Endodermal cell (in vitro differentiated cells): ENCODE data around the gene RHOU. TPM values are rescaled to one million over a fixed set of nuclear protein-coding genes. Genes with fewer than 3 reads are reported as not detected.

ENCODE experiments used
- DNase-seq: peaks from one replicate; pipeline ENCODE4 v3.0.0-alpha.2; 2017
- H3K27ac ChIP-seq: 2 replicates; pipeline ENCODE4 v1.5.1; 2013; ENCODE audit warnings: mild to moderate bottlenecking, low read depth, low read length, moderate library complexity
- H3K27me3 ChIP-seq: 2 replicates; pipeline ENCODE4 v1.6.1; 2013; ENCODE audit warnings: mild to moderate bottlenecking, low read length, moderate library complexity; ENCODE audit not compliant: insufficient read depth, control insufficient read depth, poor library complexity, severe bottlenecking
- H3K36me3 ChIP-seq: 2 replicates; pipeline ENCODE4 v1.7.0; 2013; ENCODE audit warnings: mild to moderate bottlenecking, low read length, moderate library complexity; ENCODE audit not compliant: control insufficient read depth, insufficient read depth
- H3K4me1 ChIP-seq: one replicate; pipeline ENCODE4 v1.7.0; 2013; ENCODE audit warnings: low read length; ENCODE audit not compliant: control insufficient read depth, insufficient read depth
- H3K4me3 ChIP-seq: 2 replicates; pipeline ENCODE4 v1.5.1; 2013; ENCODE audit warnings: mild to moderate bottlenecking, low read length, moderate library complexity
- H3K9ac ChIP-seq: 2 replicates; pipeline ENCODE4 v1.6.1; 2013; ENCODE audit warnings: mild to moderate bottlenecking, low read length, moderate library complexity; ENCODE audit not compliant: poor library complexity, severe bottlenecking; ENCODE audit errors: extremely low read depth
- H3K9me3 ChIP-seq: 2 replicates; pipeline ENCODE4 v1.6.1; 2013; ENCODE audit warnings: mild to moderate bottlenecking, low read length, moderate library complexity; ENCODE audit not compliant: control insufficient read depth
- H3K27ac Mint-ChIP-seq: 2 replicates; pipeline ENCODE4 v1.8.0; 2020; ENCODE audit warnings: mixed read lengths
- H3K27me3 Mint-ChIP-seq: 2 replicates; pipeline ENCODE4 v1.8.0; 2021; ENCODE audit warnings: mild to moderate bottlenecking, mixed read lengths; ENCODE audit not compliant: insufficient read depth
- H3K36me3 Mint-ChIP-seq: 2 replicates; pipeline ENCODE4 v1.8.0; 2020; ENCODE audit warnings: low read depth, mixed read lengths
- H3K4me1 Mint-ChIP-seq: 2 replicates; pipeline ENCODE4 v1.8.0; 2020; ENCODE audit warnings: mixed read lengths
- H3K4me3 Mint-ChIP-seq: 2 replicates; pipeline ENCODE4 v1.8.0; 2020; ENCODE audit warnings: mild to moderate bottlenecking, moderate library complexity, mixed read lengths
- H3K9me3 Mint-ChIP-seq: 2 replicates; pipeline ENCODE4 v1.8.0; 2020; ENCODE audit warnings: mild to moderate bottlenecking, mixed read lengths
- CTCF ChIP-seq: fragments of 200-600 bp; sonication (generic); conservative IDR thresholded peaks from 2 replicates; pipeline ENCODE4 v1.5.0; 2021; ENCODE audit warnings: antibody characterized with exemption, mild to moderate bottlenecking
- WGBS, 2 experiments: methylation state at CpG; one replicate each; pipeline versions ENCODE4 v1.1.5 to v1.1.7; 2013; ENCODE audit warnings: missing lambda C conversion rate in 2 of 2, mixed read lengths in 1 of 2; ENCODE audit not compliant: insufficient coverage in 1 of 2, insufficient read length in 1 of 2; 5-methylcytosine and 5-hydroxymethylcytosine counted together
- total RNA-seq, 2 donors: library from RNA; stranded (reverse); fragmentation: NEBNext Ultra II Directional in 1 of 2; extraction: Animal tissue kit (Norgen Biotek cat#: 25700) in 1 of 2; gene quantifications; 2 replicates in 1 of 2; 3 replicates in 1 of 2; pipeline ENCODE4 v1.2.1, GENCODE V29; 2021

RHOU gene
- total RNA-seq, 2 donors from 2014 or later, result 9.0 to 12.0 TPM

- Histone ChIP-seq H3K4me3 (no peak overlapping the region), H3K9ac (no peak overlapping the region)
Observed at GRCh38 chr1:228737601-228738041, 2.3 kb downstream of the RHOU start.

GRCh38 chr1:228739826-228740225, 4.5 kb downstream of the RHOU start:
- H3K4me1 ChIP-seq, result peaks cover 4% of the 10 kb centered on the region
- Mint-ChIP-seq H3K4me3 (no peak overlapping the region), H3K9me3 (no peaks in the 10 kb centered on the region), H3K36me3 (peaks cover 43% of the 10 kb centered on the region), H3K4me1 (peaks cover 9% of the 10 kb centered on the region), H3K27ac (no peak overlapping the region), H3K27me3 (peaks cover 10% of the 10 kb centered on the region)
- WGBS, 2 experiments, result 84 to 91% methylated on average over 3 to 4 of the region's 4 CpGs
- H3K27ac ChIP-seq, result no peak overlapping the region
- no peaks in the 10 kb centered on the region for H3K36me3 ChIP-seq
- peaks cover 43% of the 10 kb centered on the region for H3K27me3 ChIP-seq
- no peak for DNase-seq
- H3K9me3 ChIP-seq, result no peaks in the 10 kb centered on the region
- TF ChIP-seq CTCF, result no peak
- no peak overlapping the region for H3K4me3 ChIP-seq
- H3K9ac ChIP-seq, result no peak overlapping the region

More at GRCh38 chr1:228737601-228738041, 2.3 kb downstream of the RHOU start:
- H3K9me3 ChIP-seq, result no peaks in the 10 kb centered on the region
- H3K4me3 Mint-ChIP-seq, result peak overlapping the region; percentile 74
- WGBS, 2 experiments, result 86 to 89% methylated on average over 7 to 8 of the region's 8 CpGs
- H3K4me1 Mint-ChIP-seq, result peaks cover 9% of the 10 kb centered on the region
- H3K9me3 Mint-ChIP-seq, result no peaks in the 10 kb centered on the region
- peaks cover 29% of the 10 kb centered on the region for H3K27me3 Mint-ChIP-seq
- H3K27ac ChIP-seq, result no peak overlapping the region
- H3K4me1 ChIP-seq, result peaks cover 4% of the 10 kb centered on the region
- peak; percentile 40 for DNase-seq
- no peak for TF ChIP-seq CTCF
- peaks cover 27% of the 10 kb centered on the region for H3K36me3 Mint-ChIP-seq
- H3K36me3 ChIP-seq, result no peaks in the 10 kb centered on the region
- H3K27me3 ChIP-seq, result peaks cover 60% of the 10 kb centered on the region
- no peak overlapping the region for H3K27ac Mint-ChIP-seq

GRCh38 chr1:228740543-228741317, 5.5 kb downstream of the RHOU start:
- Mint-ChIP-seq H3K4me1 (peaks cover 9% of the 10 kb centered on the region), H3K27ac (no peak overlapping the region)
- H3K4me3 ChIP-seq, result no peak overlapping the region

More at GRCh38 chr1:228740543-228741317, 5.5 kb downstream of the RHOU start:
- Histone ChIP-seq H3K4me1 (peaks cover 4% of the 10 kb centered on the region), H3K9me3 (no peaks in the 10 kb centered on the region), H3K9ac (no peak overlapping the region), H3K27me3 (peaks cover 40% of the 10 kb centered on the region), H3K27ac (no peak overlapping the region), H3K36me3 (no peaks in the 10 kb centered on the region)
- DNase-seq, result peak; percentile 11
- H3K36me3 Mint-ChIP-seq, result peaks cover 43% of the 10 kb centered on the region
- H3K27me3 Mint-ChIP-seq, result peaks cover 9% of the 10 kb centered on the region
- no peak for TF ChIP-seq CTCF
- no peaks in the 10 kb centered on the region for H3K9me3 Mint-ChIP-seq
- WGBS, 2 experiments, result 92 to 96% methylated on average over 8 of the region's 8 CpGs
- no peak overlapping the region for H3K4me3 Mint-ChIP-seq
